Measurements from ENCODE around the gene OR5AS1. TPM values are rescaled to one million over a fixed set of nuclear protein-coding genes. Genes with fewer than 3 reads are reported as not detected.

Gene OR5AS1
- total RNA-seq (2021) (0.02 TPM in 1 of 3 replicates, not detected in the others), Bru-seq, nascent RNA (not detected)
- long read RNA-seq, experiment 1 = 0 reads
- long read RNA-seq, experiment 2 = 0 reads
- long read RNA-seq, experiment 3 = 0 reads

- TF ChIP-seq NR2C2 (CRISPR knock-in tag; IDR thresholded peaks at IDR 0.05) (no peak), ZNF138 (CRISPR knock-in tag; conservative IDR thresholded peaks at IDR 0.05) (no peak), ZNF423 (CRISPR knock-in tag; IDR thresholded peaks at IDR 0.05) (no peak), MXD4 (CRISPR knock-in tag; IDR thresholded peaks at IDR 0.05; ENCODE audit: borderline replicate concordance) (no peak), SP1 (CRISPR knock-in tag; conservative IDR thresholded peaks at IDR 0.05) (no peak), ZNF671 (CRISPR knock-in tag; IDR thresholded peaks at IDR 0.05) (no peak), RELA (CRISPR knock-in tag; IDR thresholded peaks at IDR 0.05; ENCODE audit: borderline replicate concordance) (no peak)
- TF ChIP-seq, protein P1, sequence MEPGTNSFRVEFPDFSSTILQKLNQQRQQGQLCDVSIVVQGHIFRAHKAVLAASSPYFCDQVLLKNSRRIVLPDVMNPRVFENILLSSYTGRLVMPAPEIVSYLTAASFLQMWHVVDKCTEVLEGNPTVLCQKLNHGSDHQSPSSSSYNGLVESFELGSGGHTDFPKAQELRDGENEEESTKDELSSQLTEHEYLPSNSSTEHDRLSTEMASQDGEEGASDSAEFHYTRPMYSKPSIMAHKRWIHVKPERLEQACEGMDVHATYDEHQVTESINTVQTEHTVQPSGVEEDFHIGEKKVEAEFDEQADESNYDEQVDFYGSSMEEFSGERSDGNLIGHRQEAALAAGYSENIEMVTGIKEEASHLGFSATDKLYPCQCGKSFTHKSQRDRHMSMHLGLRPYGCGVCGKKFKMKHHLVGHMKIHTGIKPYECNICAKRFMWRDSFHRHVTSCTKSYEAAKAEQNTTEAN (CRISPR knock-in tag; IDR thresholded peaks at IDR 0.05) = no peak
- TF ChIP-seq, protein P2, sequence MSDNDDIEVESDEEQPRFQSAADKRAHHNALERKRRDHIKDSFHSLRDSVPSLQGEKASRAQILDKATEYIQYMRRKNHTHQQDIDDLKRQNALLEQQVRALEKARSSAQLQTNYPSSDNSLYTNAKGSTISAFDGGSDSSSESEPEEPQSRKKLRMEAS (CRISPR knock-in tag; IDR thresholded peaks at IDR 0.05) = no peak
- POLR2A ChIA-PET = no interaction called here
- no peak within 1 kb of the TSS for H3K27ac Mint-ChIP-seq
Measured at GRCh38 chr11:56027354-56027753, at the start of gene OR5AS1. TSS of gene OR5AS1 (plus strand) at chr11:56027654. CDS start at chr11:56030419, 2,765 bp downstream.

GRCh38 chr11:55994525-55994924, 32.9 kb upstream of the OR5AS1 start, which contains the start of gene OR5F1:
TSS of gene OR5F1 (minus strand) at chr11:55994625. CDS start at chr11:55994625, 0 bp downstream.
- Mint-ChIP-seq H3K4me1 (peaks cover 34% of the 10 kb centered on the region), H3K4me3 (no peak within 1 kb of the TSS), H3K27me3 (ENCODE audit: low read depth) (no peaks in the 10 kb centered on the region), H3K36me3 (peaks cover 29% of the 10 kb centered on the region), H3K9me3 (peaks cover 33% of the 10 kb centered on the region), H3K27ac (no peak within 1 kb of the TSS)
- POLR2A ChIA-PET = no interaction called here
- DNase-seq (ENCODE audit: low spot score) = no peak
- CTCF ChIA-PET = no interaction called here
- ATAC-seq = no peak
- no peak for TF ChIP-seq ZNF671 (CRISPR knock-in tag; IDR thresholded peaks at IDR 0.05)
- TF ChIP-seq, protein P3, sequence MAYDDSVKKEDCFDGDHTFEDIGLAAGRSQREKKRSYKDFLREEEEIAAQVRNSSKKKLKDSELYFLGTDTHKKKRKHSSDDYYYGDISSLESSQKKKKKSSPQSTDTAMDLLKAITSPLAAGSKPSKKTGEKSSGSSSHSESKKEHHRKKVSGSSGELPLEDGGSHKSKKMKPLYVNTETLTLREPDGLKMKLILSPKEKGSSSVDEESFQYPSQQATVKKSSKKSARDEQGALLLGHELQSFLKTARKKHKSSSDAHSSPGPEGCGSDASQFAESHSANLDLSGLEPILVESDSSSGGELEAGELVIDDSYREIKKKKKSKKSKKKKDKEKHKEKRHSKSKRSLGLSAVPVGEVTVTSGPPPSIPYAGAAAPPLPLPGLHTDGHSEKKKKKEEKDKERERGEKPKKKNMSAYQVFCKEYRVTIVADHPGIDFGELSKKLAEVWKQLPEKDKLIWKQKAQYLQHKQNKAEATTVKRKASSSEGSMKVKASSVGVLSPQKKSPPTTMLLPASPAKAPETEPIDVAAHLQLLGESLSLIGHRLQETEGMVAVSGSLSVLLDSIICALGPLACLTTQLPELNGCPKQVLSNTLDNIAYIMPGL (CRISPR knock-in tag; IDR thresholded peaks at IDR 0.05) = no peak
- TF ChIP-seq NR3C1 (CRISPR knock-in tag; conservative IDR thresholded peaks at IDR 0.05; ENCODE audit: low read depth) = no peak
- TF ChIP-seq IRF1 (CRISPR knock-in tag; IDR thresholded peaks at IDR 0.05) = no peak
- TF ChIP-seq, protein P4, sequence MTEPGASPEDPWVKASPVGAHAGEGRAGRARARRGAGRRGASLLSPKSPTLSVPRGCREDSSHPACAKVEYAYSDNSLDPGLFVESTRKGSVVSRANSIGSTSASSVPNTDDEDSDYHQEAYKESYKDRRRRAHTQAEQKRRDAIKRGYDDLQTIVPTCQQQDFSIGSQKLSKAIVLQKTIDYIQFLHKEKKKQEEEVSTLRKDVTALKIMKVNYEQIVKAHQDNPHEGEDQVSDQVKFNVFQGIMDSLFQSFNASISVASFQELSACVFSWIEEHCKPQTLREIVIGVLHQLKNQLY (CRISPR knock-in tag; IDR thresholded peaks at IDR 0.05) = no peak
- no peak for TF ChIP-seq NFATC4 (CRISPR knock-in tag; IDR thresholded peaks at IDR 0.05)
- no peak for TF ChIP-seq ZNF263 (CRISPR knock-in tag; IDR thresholded peaks at IDR 0.05; ENCODE audit: low read depth)
- TF ChIP-seq IRF2 (CRISPR knock-in tag; IDR thresholded peaks at IDR 0.05; ENCODE audit: borderline replicate concordance, low read depth) = no peak
- TF ChIP-seq ZNF423 (CRISPR knock-in tag; IDR thresholded peaks at IDR 0.05) = no peak
- TF ChIP-seq, protein P5, sequence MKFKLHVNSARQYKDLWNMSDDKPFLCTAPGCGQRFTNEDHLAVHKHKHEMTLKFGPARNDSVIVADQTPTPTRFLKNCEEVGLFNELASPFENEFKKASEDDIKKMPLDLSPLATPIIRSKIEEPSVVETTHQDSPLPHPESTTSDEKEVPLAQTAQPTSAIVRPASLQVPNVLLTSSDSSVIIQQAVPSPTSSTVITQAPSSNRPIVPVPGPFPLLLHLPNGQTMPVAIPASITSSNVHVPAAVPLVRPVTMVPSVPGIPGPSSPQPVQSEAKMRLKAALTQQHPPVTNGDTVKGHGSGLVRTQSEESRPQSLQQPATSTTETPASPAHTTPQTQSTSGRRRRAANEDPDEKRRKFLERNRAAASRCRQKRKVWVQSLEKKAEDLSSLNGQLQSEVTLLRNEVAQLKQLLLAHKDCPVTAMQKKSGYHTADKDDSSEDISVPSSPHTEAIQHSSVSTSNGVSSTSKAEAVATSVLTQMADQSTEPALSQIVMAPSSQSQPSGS (CRISPR knock-in tag; IDR thresholded peaks at IDR 0.05; ENCODE audit: borderline replicate concordance, low read depth) = no peak
- TF ChIP-seq HMGA2 (CRISPR knock-in tag; IDR thresholded peaks at IDR 0.05) = no peak
- no peak for TF ChIP-seq CREM (CRISPR knock-in tag; IDR thresholded peaks at IDR 0.05)
- no peak for TF ChIP-seq STAT6 (CRISPR knock-in tag; conservative IDR thresholded peaks at IDR 0.05; ENCODE audit: low read depth)
- no peak for TF ChIP-seq GTF2I (CRISPR knock-in tag; conservative IDR thresholded peaks at IDR 0.05)
- TF ChIP-seq ZNF532 (CRISPR knock-in tag; IDR thresholded peaks at IDR 0.05; ENCODE audit: borderline replicate concordance) = no peak

More at GRCh38 chr11:56027354-56027753, at the start of gene OR5AS1:
- no peak for DNase-seq (ENCODE audit: low spot score)
- Mint-ChIP-seq H3K4me1 (no peaks in the 10 kb centered on the region), H3K4me3 (no peak within 1 kb of the TSS), H3K36me3 (no peaks in the 10 kb centered on the region), H3K27me3 (ENCODE audit: low read depth) (no peaks in the 10 kb centered on the region; the same call in 1 of the 2 replicates), H3K9me3 (0 out of 2 replicates have a peak, but pooled peaks cover 3% of the 10 kb centered on the region)
- CTCF ChIA-PET = no interaction called here
- no peak for ATAC-seq

Data from WTC11 (cell line).